ENCODE measurements around the gene NBL1.

DNA sequence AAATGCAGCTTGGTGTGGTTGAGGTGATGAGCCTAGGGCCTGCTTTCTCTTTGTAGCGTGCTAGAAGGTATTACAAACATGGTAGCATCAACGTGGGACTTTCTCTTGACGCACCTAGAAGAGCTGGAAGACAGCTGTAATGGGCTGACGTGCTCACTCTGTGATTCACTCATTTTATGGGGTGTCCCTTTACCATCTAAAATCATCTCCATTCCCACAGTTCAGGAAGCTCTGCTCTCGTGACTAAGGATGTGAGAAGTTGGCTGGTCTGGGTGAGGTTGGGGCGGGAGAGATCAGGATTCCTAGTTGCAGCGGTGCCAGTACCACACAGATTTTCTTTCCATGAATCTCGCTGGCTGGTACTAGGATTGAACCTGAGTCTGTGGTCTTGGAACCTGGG lies 24.8 kb downstream of the NBL1 start:
- TF ChIP-seq, protein P1, sequence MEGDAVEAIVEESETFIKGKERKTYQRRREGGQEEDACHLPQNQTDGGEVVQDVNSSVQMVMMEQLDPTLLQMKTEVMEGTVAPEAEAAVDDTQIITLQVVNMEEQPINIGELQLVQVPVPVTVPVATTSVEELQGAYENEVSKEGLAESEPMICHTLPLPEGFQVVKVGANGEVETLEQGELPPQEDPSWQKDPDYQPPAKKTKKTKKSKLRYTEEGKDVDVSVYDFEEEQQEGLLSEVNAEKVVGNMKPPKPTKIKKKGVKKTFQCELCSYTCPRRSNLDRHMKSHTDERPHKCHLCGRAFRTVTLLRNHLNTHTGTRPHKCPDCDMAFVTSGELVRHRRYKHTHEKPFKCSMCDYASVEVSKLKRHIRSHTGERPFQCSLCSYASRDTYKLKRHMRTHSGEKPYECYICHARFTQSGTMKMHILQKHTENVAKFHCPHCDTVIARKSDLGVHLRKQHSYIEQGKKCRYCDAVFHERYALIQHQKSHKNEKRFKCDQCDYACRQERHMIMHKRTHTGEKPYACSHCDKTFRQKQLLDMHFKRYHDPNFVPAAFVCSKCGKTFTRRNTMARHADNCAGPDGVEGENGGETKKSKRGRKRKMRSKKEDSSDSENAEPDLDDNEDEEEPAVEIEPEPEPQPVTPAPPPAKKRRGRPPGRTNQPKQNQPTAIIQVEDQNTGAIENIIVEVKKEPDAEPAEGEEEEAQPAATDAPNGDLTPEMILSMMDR (IDR thresholded peaks at IDR 0.05; ENCODE audit: low read length) = no peak
- TF ChIP-seq EZH2phosphoT487 (IDR thresholded peaks at IDR 0.05; ENCODE audit: low read length) = no peak
